GM12892 (cell line): ENCODE measurements around the gene CDC20B.

Experiments used
- POLR2A ChIP-seq: IDR thresholded peaks from 2 replicates; pipeline ENCODE4 v1.6.1; 2011; ENCODE audit warnings: low read depth, low read length, control low read depth
- POLR2AphosphoS5 ChIP-seq: IDR thresholded peaks from 2 replicates; pipeline ENCODE4 v1.6.1; 2011; ENCODE audit warnings: low read depth, low read length, control low read depth

DNA sequence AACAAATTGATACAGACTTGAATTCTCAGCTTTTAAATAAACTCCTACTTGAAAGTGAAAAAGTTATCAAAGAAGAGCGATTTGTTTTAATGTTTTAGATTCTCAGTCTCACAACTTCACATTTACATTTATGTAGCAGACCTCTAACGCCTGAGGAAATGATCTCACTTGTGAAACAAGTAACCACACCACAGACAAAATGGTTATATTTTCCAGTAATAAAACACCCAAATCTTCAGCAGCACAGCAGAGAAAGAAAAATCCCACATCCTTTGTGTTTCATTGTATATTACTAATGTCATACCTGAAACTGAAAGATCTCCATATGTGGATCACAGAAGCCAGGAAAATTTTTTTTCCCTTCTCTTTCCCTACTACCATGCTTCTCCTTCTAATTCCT lies 100.3 kb downstream of the CDC20B start:
- TF ChIP-seq POLR2A, result no peak
- TF ChIP-seq POLR2AphosphoS5, result no peak
